HepG2 (cell line): ENCODE results near the gene GPRIN1. TPM values are rescaled to one million over a fixed set of nuclear protein-coding genes. Genes with fewer than 3 reads are reported as not detected.

Experiments
- CBX2 ChIP-seq, 2 experiments: fragments of 200-600 bp in 1 of 2; sonication (generic); formaldehyde crosslinking in 1 of 2; IDR thresholded peaks; 2 replicates each; pipeline versions ENCODE4 v1.7.0 to v1.8.1; 2018 to 2022; ENCODE audit warnings: low read depth in 2 of 2, low read length in 1 of 2, mild to moderate bottlenecking in 1 of 2, missing genetic modification reagents in 1 of 2
- CENPT ChIP-seq: sonication (generic); formaldehyde crosslinking; IDR thresholded peaks from 2 replicates; pipeline ENCODE4 v1.8.0; 2022; ENCODE audit warnings: low read depth, mild to moderate bottlenecking, moderate library complexity, missing genetic modification reagents
- HDAC1 ChIP-seq: sonication (generic); formaldehyde crosslinking; IDR thresholded peaks from 2 replicates; pipeline ENCODE4 v1.5.1; 2020; ENCODE audit warnings: mild to moderate bottlenecking, missing genetic modification reagents
- KDM6A ChIP-seq: IDR thresholded peaks from 2 replicates; pipeline ENCODE4 v1.6.1; 2016; ENCODE audit warnings: low read depth
- LBX2 ChIP-seq: sonication (generic); formaldehyde crosslinking; IDR thresholded peaks from 2 replicates; pipeline ENCODE4 v1.5.0; 2020; ENCODE audit warnings: missing genetic modification reagents, mild to moderate bottlenecking, borderline replicate concordance
- MAX ChIP-seq: IDR thresholded peaks from 2 replicates; pipeline ENCODE4 v1.6.1; 2012; ENCODE audit warnings: inconsistent platforms
- MXD4 ChIP-seq: IDR thresholded peaks from 2 replicates; pipeline ENCODE4 v1.6.1; 2016; ENCODE audit warnings: mild to moderate bottlenecking, missing biosample characterization, missing genetic modification reagents
- MZF1 ChIP-seq: sonication (generic); formaldehyde crosslinking; IDR thresholded peaks from 2 replicates; pipeline ENCODE4 v1.8.1; 2023; ENCODE audit warnings: mild to moderate bottlenecking, missing genetic modification reagents, borderline replicate concordance
- NR3C1 ChIP-seq: sonication (generic); formaldehyde crosslinking; IDR thresholded peaks from 2 replicates; pipeline ENCODE4 v1.4.0; 2020; ENCODE audit warnings: missing genetic modification reagents
- PREB ChIP-seq: sonication (generic); formaldehyde crosslinking; IDR thresholded peaks from 2 replicates; pipeline ENCODE4 v1.4.0; 2020; ENCODE audit warnings: missing genetic modification reagents
- RELA ChIP-seq: sonication (generic); formaldehyde crosslinking; IDR thresholded peaks from 2 replicates; pipeline ENCODE4 v1.4.0; 2020; ENCODE audit warnings: missing genetic modification reagents
- SMC3 ChIP-seq: IDR thresholded peaks from 2 replicates; pipeline ENCODE4 v1.6.1; 2011; ENCODE audit warnings: low read length, improper control_type of control experiment
- SUZ12 ChIP-seq: fragments of 150-350 bp; IDR thresholded peaks from 2 replicates; pipeline ENCODE4 v1.6.1; 2014; ENCODE audit warnings: low read depth, low read length
- XRCC5 ChIP-seq: fragments of 200-400 bp; formaldehyde crosslinking; optimal IDR thresholded peaks from 2 replicates; pipeline ENCODE3; 2017; ENCODE audit warnings: mild to moderate bottlenecking, low read length
- ZBTB14 ChIP-seq: sonication (generic); formaldehyde crosslinking; IDR thresholded peaks from 2 replicates; pipeline ENCODE4 v1.4.0; 2020; ENCODE audit warnings: missing genetic modification reagents
- ZBTB38 ChIP-seq: sonication (generic); formaldehyde crosslinking; IDR thresholded peaks from 2 replicates; pipeline ENCODE4 v1.5.1; 2020; ENCODE audit warnings: mild to moderate bottlenecking, missing genetic modification reagents
- ZKSCAN8 ChIP-seq: IDR thresholded peaks from 2 replicates; pipeline ENCODE4 v1.6.1; 2016; ENCODE audit warnings: borderline replicate concordance, missing genetic modification reagents, missing compliant biosample characterization
- ZNF136 ChIP-seq: sonication (generic); formaldehyde crosslinking; IDR thresholded peaks from 2 replicates; pipeline ENCODE4 v1.8.1; 2022; ENCODE audit warnings: low read depth, mild to moderate bottlenecking, moderate library complexity, missing genetic modification reagents
- ZNF142 ChIP-seq: sonication (generic); formaldehyde crosslinking; IDR thresholded peaks from 2 replicates; pipeline ENCODE4 v1.4.0; 2020; ENCODE audit warnings: missing genetic modification reagents
- ZNF768 ChIP-seq: sonication (generic); formaldehyde crosslinking; IDR thresholded peaks from 2 replicates; pipeline ENCODE4 v1.4.0; 2020; ENCODE audit warnings: missing genetic modification reagents
- ZNF784 ChIP-seq: sonication (generic); formaldehyde crosslinking; IDR thresholded peaks from 2 replicates; pipeline ENCODE4 v1.5.1; 2020; ENCODE audit warnings: missing genetic modification reagents, mild to moderate bottlenecking, borderline replicate concordance
- ZNF83 ChIP-seq: sonication (generic); formaldehyde crosslinking; IDR thresholded peaks from 2 replicates; pipeline ENCODE4 v1.4.0; 2020; ENCODE audit warnings: missing genetic modification reagents, mild to moderate bottlenecking, borderline replicate concordance
- polyA plus RNA-seq, 8 experiments: library from polyadenylated mRNA; depleted of rRNA in 3 of 8; stranded (reverse) in 7 of 8; unstranded in 1 of 8; fragments of >200 nt; fragmentation: Illumina TruSeq in 4 of 8; extraction: Trizol in 4 of 8; gene quantifications; 2 replicates each; pipeline versions ENCODE4 v1.2.1 to v1.2.3, GENCODE V29; 2011 to 2016; ENCODE audit warnings: low read depth in 4 of 8, missing spikeins in 1 of 8, mixed read lengths in 1 of 8; ENCODE audit not compliant: insufficient read depth in 1 of 8
- total RNA-seq, 5 experiments: library from RNA; depleted of rRNA; stranded (reverse); fragments of >200 nt; fragmentation: Illumina TruSeq; extraction: Trizol; gene quantifications; 2 replicates each; pipeline ENCODE4 v1.2.3, GENCODE V29; 2016; ENCODE audit warnings: low read depth in 1 of 5

The GPRIN1 gene
- total and polyA plus RNA-seq, 2 of the 13 experiments (the other 11 are each of a cell fraction or from before 2014, with no cell fraction given): 0.32 to 2.0 TPM

- TF ChIP-seq ZBTB14 (CRISPR knock-in tag): no peak
- TF ChIP-seq MXD4 (CRISPR knock-in tag): no peak
- peak; percentile 96 for TF ChIP-seq ZNF768 (CRISPR knock-in tag)
- no peak for TF ChIP-seq CBX2 (IDR thresholded peaks at IDR 0.05; ENCODE audit: low read depth, low read length)
- no peak for TF ChIP-seq CBX2 (CRISPR knock-in tag; IDR thresholded peaks at IDR 0.05; ENCODE audit: low read depth)
- TF ChIP-seq HDAC1 (CRISPR knock-in tag): no peak
- no peak for TF ChIP-seq ZNF784 (CRISPR knock-in tag)
- no peak for TF ChIP-seq CENPT (CRISPR knock-in tag)
- no peak for TF ChIP-seq LBX2 (CRISPR knock-in tag)
- TF ChIP-seq PREB (CRISPR knock-in tag): no peak
- no peak for TF ChIP-seq NR3C1 (CRISPR knock-in tag)
- TF ChIP-seq SMC3: 0 out of 2 replicates have a peak, but pooled peaks have one; percentile 20
- peak; percentile 28; the same call in 1 of the 2 replicates for TF ChIP-seq MAX
- TF ChIP-seq ZNF136 (CRISPR knock-in tag): no peak
- no peak for TF ChIP-seq KDM6A (CRISPR knock-in tag)
- no peak for TF ChIP-seq SUZ12
- no peak for TF ChIP-seq ZKSCAN8 (CRISPR knock-in tag)
- no peak for TF ChIP-seq MZF1
- TF ChIP-seq ZBTB38 (CRISPR knock-in tag): peak; percentile 87
- no peak for TF ChIP-seq ZNF142 (CRISPR knock-in tag)
- peak; percentile 24 for TF ChIP-seq XRCC5
- TF ChIP-seq ZNF83: no peak
- TF ChIP-seq RELA (CRISPR knock-in tag): no peak
Measured at GRCh38 chr5:176578391-176578808, 31.6 kb downstream of the GPRIN1 start (continued).
